SU-DHL-6 (cell line): ENCODE measurements around the gene NRIP3.
"Not testable (repeated sequence)": the region's sequence is repeated elsewhere in the genome, so short reads cannot be mapped to it uniquely, and the experiment has no call there.

Experiments
- EZH2phosphoT487 ChIP-seq: fragments of 200-600 bp; sonication (generic), shearing (Covaris generic); conservative IDR thresholded peaks from 2 replicates; pipeline ENCODE4 v1.6.1; 2018; ENCODE audit warnings: mild to moderate bottlenecking, antibody characterized with exemption, low read length, moderate library complexity, mixed read lengths
- TF ChIP-seq, protein P1 (sequence below): fragments of 200-600 bp; sonication (generic); IDR thresholded peaks from one replicate; pipeline ENCODE4 v1.5.1; 2017; ENCODE audit warnings: antibody characterized with exemption, mild to moderate bottlenecking, low read length, moderate library complexity; ENCODE audit not compliant: insufficient read depth, poor library complexity, severe bottlenecking

- TF ChIP-seq, protein P1, sequence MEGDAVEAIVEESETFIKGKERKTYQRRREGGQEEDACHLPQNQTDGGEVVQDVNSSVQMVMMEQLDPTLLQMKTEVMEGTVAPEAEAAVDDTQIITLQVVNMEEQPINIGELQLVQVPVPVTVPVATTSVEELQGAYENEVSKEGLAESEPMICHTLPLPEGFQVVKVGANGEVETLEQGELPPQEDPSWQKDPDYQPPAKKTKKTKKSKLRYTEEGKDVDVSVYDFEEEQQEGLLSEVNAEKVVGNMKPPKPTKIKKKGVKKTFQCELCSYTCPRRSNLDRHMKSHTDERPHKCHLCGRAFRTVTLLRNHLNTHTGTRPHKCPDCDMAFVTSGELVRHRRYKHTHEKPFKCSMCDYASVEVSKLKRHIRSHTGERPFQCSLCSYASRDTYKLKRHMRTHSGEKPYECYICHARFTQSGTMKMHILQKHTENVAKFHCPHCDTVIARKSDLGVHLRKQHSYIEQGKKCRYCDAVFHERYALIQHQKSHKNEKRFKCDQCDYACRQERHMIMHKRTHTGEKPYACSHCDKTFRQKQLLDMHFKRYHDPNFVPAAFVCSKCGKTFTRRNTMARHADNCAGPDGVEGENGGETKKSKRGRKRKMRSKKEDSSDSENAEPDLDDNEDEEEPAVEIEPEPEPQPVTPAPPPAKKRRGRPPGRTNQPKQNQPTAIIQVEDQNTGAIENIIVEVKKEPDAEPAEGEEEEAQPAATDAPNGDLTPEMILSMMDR = not testable (repeated sequence)
- not testable (repeated sequence) for TF ChIP-seq EZH2phosphoT487
These were observed 24.4 kb downstream of the NRIP3 start for GRCh38 chr11:8979365-8979764.
